22Rv1 (cell line): ENCODE results near the gene TSPO2.

ENCODE experiments used
- ZFX ChIP-seq: fragments of 450-650 bp; IDR thresholded peaks from 2 replicates; pipeline ENCODE4 v1.6.1; 2017; ENCODE audit warnings: antibody characterized with exemption, borderline replicate concordance
- TF ChIP-seq, protein P1 (sequence below): fragments of 450-650 bp; IDR thresholded peaks from 2 replicates; pipeline ENCODE4 v1.5.1; 2017; ENCODE audit warnings: mild to moderate bottlenecking

DNA sequence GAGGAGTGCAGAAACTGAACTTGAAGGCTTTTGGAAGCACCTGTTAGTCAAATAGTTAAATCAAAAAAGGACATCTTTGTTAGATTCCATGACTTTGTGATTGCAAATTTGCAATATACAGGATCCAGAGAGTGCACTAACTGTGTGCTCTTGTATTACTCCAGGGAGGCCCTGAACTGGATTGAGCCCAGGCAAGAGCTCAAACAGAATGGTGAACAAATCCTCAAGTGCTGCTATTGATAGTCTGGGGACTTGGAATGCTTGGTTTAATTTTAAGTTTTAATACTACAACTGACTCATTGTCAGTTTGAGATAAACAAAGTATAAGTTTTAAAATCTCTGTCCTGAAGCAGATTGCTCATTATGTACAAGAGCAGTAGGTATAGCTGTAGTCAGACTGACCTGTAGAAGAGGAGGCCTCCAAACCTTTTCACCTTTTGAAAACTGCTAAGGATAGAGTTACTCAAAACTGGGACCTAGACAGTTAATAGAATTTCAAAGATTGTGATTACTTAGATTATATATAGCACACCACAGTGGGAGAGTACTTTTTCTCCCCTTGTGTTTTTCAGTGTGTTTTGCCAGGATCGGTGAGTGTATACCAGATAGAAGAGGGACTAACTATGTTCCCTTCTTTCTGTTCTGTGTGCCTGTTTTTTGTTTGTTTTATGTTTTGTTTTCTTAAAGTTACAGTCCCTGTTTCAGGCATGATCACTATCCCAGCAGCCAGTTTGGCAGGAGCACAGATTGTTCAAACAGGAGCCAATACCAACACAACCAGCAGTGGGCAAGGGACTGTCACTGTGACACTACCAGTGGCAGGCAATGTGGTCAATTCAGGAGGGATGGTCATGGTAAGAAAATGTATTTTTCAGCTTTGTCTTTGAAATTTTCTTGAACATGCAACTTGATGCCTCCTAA is 48.8 kb downstream of the TSPO2 start:
- TF ChIP-seq, protein P1, sequence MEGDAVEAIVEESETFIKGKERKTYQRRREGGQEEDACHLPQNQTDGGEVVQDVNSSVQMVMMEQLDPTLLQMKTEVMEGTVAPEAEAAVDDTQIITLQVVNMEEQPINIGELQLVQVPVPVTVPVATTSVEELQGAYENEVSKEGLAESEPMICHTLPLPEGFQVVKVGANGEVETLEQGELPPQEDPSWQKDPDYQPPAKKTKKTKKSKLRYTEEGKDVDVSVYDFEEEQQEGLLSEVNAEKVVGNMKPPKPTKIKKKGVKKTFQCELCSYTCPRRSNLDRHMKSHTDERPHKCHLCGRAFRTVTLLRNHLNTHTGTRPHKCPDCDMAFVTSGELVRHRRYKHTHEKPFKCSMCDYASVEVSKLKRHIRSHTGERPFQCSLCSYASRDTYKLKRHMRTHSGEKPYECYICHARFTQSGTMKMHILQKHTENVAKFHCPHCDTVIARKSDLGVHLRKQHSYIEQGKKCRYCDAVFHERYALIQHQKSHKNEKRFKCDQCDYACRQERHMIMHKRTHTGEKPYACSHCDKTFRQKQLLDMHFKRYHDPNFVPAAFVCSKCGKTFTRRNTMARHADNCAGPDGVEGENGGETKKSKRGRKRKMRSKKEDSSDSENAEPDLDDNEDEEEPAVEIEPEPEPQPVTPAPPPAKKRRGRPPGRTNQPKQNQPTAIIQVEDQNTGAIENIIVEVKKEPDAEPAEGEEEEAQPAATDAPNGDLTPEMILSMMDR, result no peak
- TF ChIP-seq ZFX, result no peak
